GM19463 (cell line): ENCODE results near the gene KCNMB2.

ENCODE experiments used
- ATAC-seq: cut with Tn5 transposase; IDR thresholded peaks from one replicate; pipeline ENCODE4 v1.9.1; 2021; ENCODE audit warnings: mild to moderate bottlenecking, moderate library complexity; ENCODE audit not compliant: unreplicated experiment

KCNMB2 gene

GRCh38 chr3:178634975-178635374 lies 98.7 kb downstream of the KCNMB2 start:
- no peak for ATAC-seq

DNA sequence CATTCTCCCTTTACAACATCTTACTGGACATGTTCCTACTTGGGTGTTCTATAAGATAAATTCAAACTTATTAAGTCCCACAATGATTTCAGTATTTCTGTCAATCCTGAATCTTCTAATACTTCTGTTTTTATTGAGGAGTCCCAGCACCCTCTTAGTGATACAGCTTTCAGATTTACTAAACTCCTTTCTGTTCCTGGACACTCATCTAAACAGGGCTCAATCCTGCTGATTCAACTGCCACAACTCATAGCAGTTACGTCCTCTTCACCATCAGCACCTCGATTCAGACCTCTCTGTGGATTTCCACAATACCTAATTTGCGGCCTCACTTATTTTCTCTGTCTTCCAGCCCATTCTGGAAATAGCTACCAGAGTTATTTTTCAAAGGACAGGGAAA lies 101.6 kb downstream of the KCNMB2 start:
- no peak for ATAC-seq

- ATAC-seq, result no peak
Observed at GRCh38 chr3:178645503-178645902, 109.3 kb downstream of the KCNMB2 start.

- ATAC-seq, result no peak
Observed at GRCh38 chr3:178646186-178646862, 110.1 kb downstream of the KCNMB2 start.

DNA sequence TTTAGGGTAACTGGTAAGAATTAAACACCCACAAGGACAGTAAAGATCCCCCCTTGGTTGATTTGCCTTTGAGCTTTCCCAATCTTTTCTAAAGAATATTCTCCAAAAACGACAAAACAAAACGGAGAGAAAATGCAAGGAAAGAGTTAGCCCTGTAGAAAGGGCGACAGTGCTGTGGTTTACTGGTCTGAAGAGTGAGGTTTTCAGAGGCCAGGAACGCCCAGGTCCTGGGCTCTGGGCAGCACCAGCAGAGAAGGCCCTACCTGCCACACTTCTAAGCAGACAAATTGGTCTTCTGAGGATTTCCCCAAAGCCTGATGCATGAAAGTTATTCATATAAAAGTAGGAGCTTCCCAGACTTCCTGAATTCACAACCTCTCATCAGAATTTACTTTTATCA lies 119.3 kb downstream of the KCNMB2 start:
- ATAC-seq, result no peak

- no peak for ATAC-seq
Observed at GRCh38 chr3:178658694-178659325, 122.6 kb downstream of the KCNMB2 start.

GRCh38 chr3:178663201-178663934 lies 127.1 kb downstream of the KCNMB2 start:
- ATAC-seq, result peak; percentile 84

GRCh38 chr3:178665747-178666146 lies 129.5 kb downstream of the KCNMB2 start:
- ATAC-seq, result no peak

GRCh38 chr3:178669022-178669601 lies 132.9 kb downstream of the KCNMB2 start:
- no peak for ATAC-seq

- peak; percentile 38 for ATAC-seq
Observed at GRCh38 chr3:178669758-178670157, 133.5 kb downstream of the KCNMB2 start.

DNA sequence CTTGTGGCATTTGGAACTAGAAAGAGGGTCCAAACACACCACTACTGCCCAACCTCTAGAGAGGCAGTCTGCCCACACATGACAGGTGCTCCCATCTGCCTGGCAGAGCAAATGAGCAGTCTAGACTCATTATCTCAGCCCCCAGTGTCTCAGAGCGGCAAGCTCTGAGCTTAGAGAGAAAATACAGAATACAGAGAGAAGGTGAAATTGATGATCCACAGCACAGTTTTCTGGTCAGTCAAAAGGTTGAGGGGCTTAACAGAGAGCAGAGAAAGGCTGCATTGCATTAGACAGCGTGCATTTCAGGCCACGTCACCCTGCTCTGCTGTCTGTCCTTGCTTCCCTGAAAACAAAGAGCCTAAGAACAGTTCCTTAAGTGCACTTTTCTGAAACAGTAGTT lies 135.1 kb downstream of the KCNMB2 start:
- peak; percentile 59 for ATAC-seq

GRCh38 chr3:178671791-178672190 lies 135.6 kb downstream of the KCNMB2 start:
- peak; percentile 46 for ATAC-seq

GRCh38 chr3:178672275-178672674 lies 136.0 kb downstream of the KCNMB2 start:
- ATAC-seq, result no peak

DNA sequence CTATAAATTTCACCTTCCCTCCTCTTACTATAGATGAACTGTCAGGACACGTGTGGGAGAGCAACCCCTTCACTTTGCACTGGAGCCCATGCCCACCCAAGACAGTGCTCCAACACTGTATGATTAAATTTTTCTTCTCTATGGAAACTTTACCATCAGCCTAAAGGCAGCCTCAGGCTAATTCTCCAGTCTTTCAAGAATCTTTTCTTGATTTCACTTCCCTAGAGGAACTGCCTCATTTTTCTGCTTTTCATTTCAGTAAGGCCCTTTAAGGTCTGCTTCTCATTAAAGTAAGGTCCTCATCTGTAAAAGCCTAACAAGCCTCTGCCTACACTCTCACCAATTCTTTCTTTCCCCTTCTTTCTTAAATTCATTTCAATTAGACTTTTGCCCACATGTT lies 137.3 kb downstream of the KCNMB2 start:
- no peak for ATAC-seq

DNA sequence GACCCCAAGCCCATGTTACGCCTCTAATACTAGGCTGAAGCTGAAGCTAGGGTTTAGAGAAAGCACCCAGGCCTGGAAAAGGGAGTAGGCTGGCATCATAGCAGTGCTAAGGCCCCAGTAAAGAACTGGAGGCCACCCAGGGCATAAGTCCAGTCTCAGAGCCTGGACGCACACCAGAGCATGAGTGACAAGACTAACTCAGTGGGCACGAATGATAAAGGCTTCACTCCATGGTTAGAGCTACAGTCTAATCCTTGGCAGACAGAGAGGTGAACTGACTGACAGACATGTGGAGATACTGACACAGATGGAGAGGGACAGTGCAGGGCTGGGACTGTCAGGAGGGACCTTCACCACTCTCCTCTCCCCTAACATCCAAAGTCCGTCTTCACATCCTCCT lies 139.8 kb downstream of the KCNMB2 start:
- no peak for ATAC-seq

- peak; percentile 77 for ATAC-seq
Observed at GRCh38 chr3:178676942-178677790, 140.9 kb downstream of the KCNMB2 start.

DNA sequence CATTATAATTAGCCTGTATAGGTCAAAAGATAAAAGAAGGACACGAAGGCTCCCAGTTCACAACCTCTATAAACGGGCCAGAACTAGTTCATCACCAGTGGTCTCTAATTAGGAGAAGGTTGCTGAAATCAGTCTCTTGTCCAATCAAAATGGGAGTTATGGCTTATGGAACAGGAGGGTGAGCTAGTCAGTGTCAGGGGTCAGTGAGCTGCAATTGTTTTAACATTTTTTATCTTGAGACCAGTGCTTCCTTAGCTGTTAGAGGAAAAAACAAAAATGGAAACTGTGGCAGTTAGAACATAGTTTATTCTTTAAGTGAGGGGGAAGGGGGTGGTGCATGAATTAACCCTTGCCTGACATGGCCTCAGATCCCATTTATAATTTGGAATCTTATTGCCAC lies 141.7 kb downstream of the KCNMB2 start:
- ATAC-seq, result no peak

GRCh38 chr3:178680037-178680436 lies 143.8 kb downstream of the KCNMB2 start:
- no peak for ATAC-seq

DNA sequence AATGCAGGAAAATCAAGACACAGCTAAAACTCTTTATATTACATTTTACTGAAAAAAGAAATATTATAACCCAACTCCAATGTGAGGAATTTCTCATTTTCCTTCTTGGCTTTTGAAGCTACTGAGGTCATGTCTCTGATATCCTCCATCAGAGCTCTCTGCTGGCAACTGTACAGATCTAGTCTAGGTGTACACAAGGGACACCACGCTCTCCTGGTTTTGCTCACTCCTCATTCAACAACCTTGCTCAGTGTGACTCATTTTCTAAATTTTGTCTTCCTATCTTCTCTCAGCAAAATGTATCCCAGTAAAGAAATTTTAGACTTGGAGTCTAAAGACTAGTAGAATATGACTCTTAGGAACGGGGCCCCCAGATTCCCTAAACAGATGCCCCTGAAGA lies 144.3 kb downstream of the KCNMB2 start:
- no peak for ATAC-seq

DNA sequence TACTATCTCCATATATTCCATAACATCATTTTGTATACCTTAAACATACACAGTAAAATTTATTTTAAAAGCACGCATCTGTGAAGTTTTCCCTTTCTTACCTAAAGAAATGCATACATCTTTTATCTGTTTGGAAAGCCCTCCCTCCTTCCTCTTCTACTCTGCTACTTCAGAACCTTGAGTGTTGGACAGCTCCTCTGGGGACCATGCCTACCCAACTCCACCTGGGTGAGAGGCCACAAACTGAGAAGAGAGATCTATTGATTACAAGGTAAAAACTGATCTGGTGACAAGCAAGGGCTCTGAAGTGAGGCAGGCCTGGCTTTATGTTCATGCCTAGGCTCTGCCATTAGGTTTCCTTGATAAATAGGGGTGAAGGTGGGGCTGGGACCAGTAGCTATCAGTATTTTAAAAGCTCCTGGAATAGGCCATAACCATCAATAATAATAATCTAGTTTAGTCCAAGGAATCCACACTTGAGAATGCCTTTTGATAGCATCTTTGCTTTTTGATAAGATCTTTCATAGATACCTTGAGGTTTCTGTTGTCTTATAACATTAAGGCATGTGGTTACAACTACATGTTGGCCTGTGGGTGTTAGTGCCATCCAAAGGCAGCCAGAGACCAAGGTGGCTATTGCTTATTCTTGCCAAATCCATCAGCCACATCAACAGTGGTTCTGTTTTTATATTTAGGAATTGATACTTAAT lies 148.8 kb downstream of the KCNMB2 start:
- ATAC-seq, result peak; percentile 55
